Measurements from ENCODE around the gene PELI1.

DNA sequence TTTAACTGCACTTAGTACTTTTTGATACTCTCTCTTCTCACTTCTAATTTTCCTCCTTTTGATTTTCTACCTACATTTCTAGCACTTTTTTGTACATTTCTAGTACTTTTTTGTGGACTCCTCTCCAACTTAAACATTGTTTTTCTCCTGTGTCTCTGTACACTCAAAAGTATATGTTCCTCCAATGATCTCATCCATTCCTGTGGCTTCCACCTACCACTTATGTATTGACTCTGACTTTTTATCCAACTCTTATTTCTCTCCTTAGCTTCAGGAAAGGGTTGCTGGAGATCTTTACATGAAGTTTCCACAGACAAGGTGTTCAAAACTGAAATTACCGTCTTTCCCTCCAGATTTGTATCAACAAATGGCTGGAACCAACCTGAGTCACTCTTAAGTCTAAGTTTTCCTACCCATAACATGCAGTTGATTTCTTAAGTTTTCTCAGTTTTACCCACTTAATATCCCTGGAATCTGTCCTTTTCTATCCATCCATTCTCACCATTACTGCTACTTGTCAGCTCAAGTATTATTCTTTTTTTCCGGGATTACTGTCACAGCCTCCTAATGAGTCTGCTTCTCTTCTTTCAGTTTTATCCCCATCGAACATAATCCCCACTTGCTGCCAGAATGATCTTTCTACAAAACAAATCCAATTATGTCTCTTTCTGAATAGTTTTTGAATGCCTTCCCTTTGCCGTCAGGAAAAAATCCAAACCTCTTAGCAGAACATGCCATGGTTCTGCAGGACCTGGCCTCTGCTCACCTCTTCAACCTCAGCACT is 22.6 kb upstream of the PELI1 start:
- TF ChIP-seq, protein P1, sequence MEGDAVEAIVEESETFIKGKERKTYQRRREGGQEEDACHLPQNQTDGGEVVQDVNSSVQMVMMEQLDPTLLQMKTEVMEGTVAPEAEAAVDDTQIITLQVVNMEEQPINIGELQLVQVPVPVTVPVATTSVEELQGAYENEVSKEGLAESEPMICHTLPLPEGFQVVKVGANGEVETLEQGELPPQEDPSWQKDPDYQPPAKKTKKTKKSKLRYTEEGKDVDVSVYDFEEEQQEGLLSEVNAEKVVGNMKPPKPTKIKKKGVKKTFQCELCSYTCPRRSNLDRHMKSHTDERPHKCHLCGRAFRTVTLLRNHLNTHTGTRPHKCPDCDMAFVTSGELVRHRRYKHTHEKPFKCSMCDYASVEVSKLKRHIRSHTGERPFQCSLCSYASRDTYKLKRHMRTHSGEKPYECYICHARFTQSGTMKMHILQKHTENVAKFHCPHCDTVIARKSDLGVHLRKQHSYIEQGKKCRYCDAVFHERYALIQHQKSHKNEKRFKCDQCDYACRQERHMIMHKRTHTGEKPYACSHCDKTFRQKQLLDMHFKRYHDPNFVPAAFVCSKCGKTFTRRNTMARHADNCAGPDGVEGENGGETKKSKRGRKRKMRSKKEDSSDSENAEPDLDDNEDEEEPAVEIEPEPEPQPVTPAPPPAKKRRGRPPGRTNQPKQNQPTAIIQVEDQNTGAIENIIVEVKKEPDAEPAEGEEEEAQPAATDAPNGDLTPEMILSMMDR (conservative IDR thresholded peaks at IDR 0.05; ENCODE audit: low read length), result no peak
- TF ChIP-seq EZH2phosphoT487 (IDR thresholded peaks at IDR 0.05; ENCODE audit: borderline replicate concordance), result no peak
